HepG2 (cell line): ENCODE results near the gene LGR6. TPM values are rescaled to one million over a fixed set of nuclear protein-coding genes. Genes with fewer than 3 reads are reported as not detected.

ENCODE experiments used
- ATAC-seq: fragments of 200-7000 bp; cut with Tn5 transposase; 3 replicates; pipeline ENCODE4 v1.9.1; 2020; ENCODE audit warnings: mild to moderate bottlenecking, moderate library complexity
- BruUV-seq: library from RNA; stranded (reverse); fragments of 400-500 nt; replicated peaks from 2 replicates; lab custom pipeline; 2021; lab: Mats Ljungman, UMichigan
- CTCF ChIA-PET: fragments of 300-600 bp; formaldehyde crosslinking; extraction: SDS; loops from one replicate; lab custom pipeline; 2021; ENCODE audit warnings: low total read pairs, inconsistent platforms, low intra/inter-chr PET ratio; lab: Yijun Ruan, JAX
- POLR2A ChIA-PET: fragments of 350-600 bp; sonication (Branson Sonifier 250); formaldehyde crosslinking; loops from one replicate; lab custom pipeline; 2020; ENCODE audit warnings: antibody characterized with exemption, inconsistent platforms; lab: Yijun Ruan, JAX
- DNase-seq: peaks from one replicate; pipeline ENCODE4 v3.0.0-alpha.2; 2015; ENCODE audit warnings: low spot score
- FAIRE-seq: peaks from 3 replicates; lab custom pipeline; 2011; peaks lifted over from hg19 to GRCh38; lab: Jason Lieb, UNC
- H2AFZ ChIP-seq: one replicate; pipeline ENCODE4 v1.6.1; 2011; ENCODE audit warnings: low read length, inconsistent platforms
- H3K27ac ChIP-seq: fragments of 300-600 bp; 3 replicates; pipeline ENCODE4 v1.8.0; 2011; ENCODE audit warnings: mixed run types, mild to moderate bottlenecking, mixed read lengths, low read length, inconsistent platforms; ENCODE audit not compliant: insufficient read depth; ENCODE audit errors: extremely low read length
- H3K27me3 ChIP-seq, 2 experiments: fragments of 200-600 bp in 1 of 2; 2 replicates in 1 of 2; 3 replicates in 1 of 2; pipeline versions ENCODE4 v1.6.0 to v1.8.0; 2011; ENCODE audit warnings: low read length in 2 of 2, mild to moderate bottlenecking in 2 of 2, moderate library complexity in 2 of 2, inconsistent platforms in 1 of 2; ENCODE audit not compliant: insufficient read depth in 2 of 2, control insufficient read depth in 1 of 2
- H3K36me3 ChIP-seq, 2 experiments: fragments of 200-600 bp in 1 of 2; replicated peaks in 1 of 2; 2 replicates in 1 of 2; 3 replicates in 1 of 2; pipeline versions ENCODE4 v1.5.1 to v1.8.0; 2011; ENCODE audit warnings: low read length in 2 of 2, inconsistent platforms in 1 of 2; ENCODE audit not compliant: insufficient read depth in 2 of 2, control insufficient read depth in 1 of 2
- H3K4me1 ChIP-seq: 2 replicates; pipeline ENCODE4 v1.5.1; 2012; ENCODE audit warnings: low read length, inconsistent platforms; ENCODE audit not compliant: insufficient read depth
- H3K4me2 ChIP-seq: 2 replicates; pipeline ENCODE4 v1.6.0; 2011; ENCODE audit warnings: low read depth, low read length, inconsistent platforms
- H3K4me3 ChIP-seq, 3 experiments: fragments of 200-600 bp in 1 of 3; sonication (generic), shearing (Covaris generic) in 1 of 3; replicated peaks in 1 of 3; 2 replicates each; pipeline ENCODE4 v1.5.1; 2011 to 2016; ENCODE audit warnings: low read length in 3 of 3, inconsistent platforms in 2 of 3, low read depth in 2 of 3, mild to moderate bottlenecking in 2 of 3, control low read depth in 1 of 3, mixed read lengths in 1 of 3; ENCODE audit not compliant: insufficient read depth in 1 of 3
- H3K79me2 ChIP-seq: one replicate; pipeline ENCODE4 v1.6.1; 2011; ENCODE audit warnings: low read length, inconsistent platforms; ENCODE audit not compliant: insufficient read depth
- H3K9ac ChIP-seq: 2 replicates; pipeline ENCODE4 v1.6.0; 2011; ENCODE audit warnings: mild to moderate bottlenecking, low read depth, low read length, inconsistent platforms; ENCODE audit not compliant: insufficient read depth
- H3K9me3 ChIP-seq: 2 replicates; pipeline ENCODE4 v1.5.1; 2012; ENCODE audit warnings: mild to moderate bottlenecking, low read length
- H4K20me1 ChIP-seq: 2 replicates; pipeline ENCODE4 v1.6.0; 2011; ENCODE audit warnings: inconsistent platforms, mild to moderate bottlenecking, low read length, moderate library complexity; ENCODE audit not compliant: insufficient read depth
- NR2F6 ChIP-seq, 2 experiments: IDR thresholded peaks; 2 replicates each; pipeline ENCODE4 v1.6.1; 2016; ENCODE audit warnings: antibody characterized with exemption in 1 of 2, mild to moderate bottlenecking in 1 of 2
- ZFP90 ChIP-seq: sonication (generic); formaldehyde crosslinking; IDR thresholded peaks from 2 replicates; pipeline ENCODE4 v1.8.0; 2022; ENCODE audit warnings: missing genetic modification reagents, mild to moderate bottlenecking, inconsistent platforms, borderline replicate concordance
- ZNF263 ChIP-seq: sonication (generic); formaldehyde crosslinking; IDR thresholded peaks from 2 replicates; pipeline ENCODE4 v1.4.0; 2020; ENCODE audit warnings: missing genetic modification reagents
- WGBS: methylation state at CpG from one replicate; pipeline ENCODE4 v1.1.6; 2017; ENCODE audit warnings: low lambda C conversion rate; 5-methylcytosine and 5-hydroxymethylcytosine counted together
- in situ Hi-C: cut with HindIII; loops from 2 replicates; pipeline ENCODE4 v1.10.0; 2017; ENCODE audit warnings: low pct_unique_long_range_greater_than_20kb; ENCODE audit not compliant: extremely low pct_ligation_motif_present
- intact Hi-C: fragments of 100-400 bp; cut with micrococcal nuclease; formaldehyde crosslinking; loops from one replicate; pipeline ENCODE4 v1.10.0; 2022; ENCODE audit not compliant: unreplicated experiment
- polyA plus RNA-seq, 8 experiments: library from polyadenylated mRNA; depleted of rRNA in 3 of 8; stranded (reverse) in 7 of 8; unstranded in 1 of 8; fragments of >200 nt; fragmentation: Illumina TruSeq in 4 of 8; extraction: Trizol in 4 of 8; gene quantifications; 2 replicates each; pipeline versions ENCODE4 v1.2.1 to v1.2.3, GENCODE V29; 2011 to 2016; ENCODE audit warnings: low read depth in 4 of 8, missing spikeins in 1 of 8, mixed read lengths in 1 of 8; ENCODE audit not compliant: insufficient read depth in 1 of 8
- total RNA-seq, 5 experiments: library from RNA; depleted of rRNA; stranded (reverse); fragments of >200 nt; fragmentation: Illumina TruSeq; extraction: Trizol; gene quantifications; 2 replicates each; pipeline ENCODE4 v1.2.3, GENCODE V29; 2016; ENCODE audit warnings: low read depth in 1 of 5
- TF ChIP-seq, protein P1 (sequence below): sonication (generic); formaldehyde crosslinking; IDR thresholded peaks from 2 replicates; pipeline ENCODE4 v1.4.0; 2020; ENCODE audit warnings: missing genetic modification reagents, borderline replicate concordance

The LGR6 gene
- total and polyA plus RNA-seq, 2 of the 13 experiments (the other 11 are each of a cell fraction or from before 2014, with no cell fraction given) = 0.07 TPM; not detected in 1

DNA sequence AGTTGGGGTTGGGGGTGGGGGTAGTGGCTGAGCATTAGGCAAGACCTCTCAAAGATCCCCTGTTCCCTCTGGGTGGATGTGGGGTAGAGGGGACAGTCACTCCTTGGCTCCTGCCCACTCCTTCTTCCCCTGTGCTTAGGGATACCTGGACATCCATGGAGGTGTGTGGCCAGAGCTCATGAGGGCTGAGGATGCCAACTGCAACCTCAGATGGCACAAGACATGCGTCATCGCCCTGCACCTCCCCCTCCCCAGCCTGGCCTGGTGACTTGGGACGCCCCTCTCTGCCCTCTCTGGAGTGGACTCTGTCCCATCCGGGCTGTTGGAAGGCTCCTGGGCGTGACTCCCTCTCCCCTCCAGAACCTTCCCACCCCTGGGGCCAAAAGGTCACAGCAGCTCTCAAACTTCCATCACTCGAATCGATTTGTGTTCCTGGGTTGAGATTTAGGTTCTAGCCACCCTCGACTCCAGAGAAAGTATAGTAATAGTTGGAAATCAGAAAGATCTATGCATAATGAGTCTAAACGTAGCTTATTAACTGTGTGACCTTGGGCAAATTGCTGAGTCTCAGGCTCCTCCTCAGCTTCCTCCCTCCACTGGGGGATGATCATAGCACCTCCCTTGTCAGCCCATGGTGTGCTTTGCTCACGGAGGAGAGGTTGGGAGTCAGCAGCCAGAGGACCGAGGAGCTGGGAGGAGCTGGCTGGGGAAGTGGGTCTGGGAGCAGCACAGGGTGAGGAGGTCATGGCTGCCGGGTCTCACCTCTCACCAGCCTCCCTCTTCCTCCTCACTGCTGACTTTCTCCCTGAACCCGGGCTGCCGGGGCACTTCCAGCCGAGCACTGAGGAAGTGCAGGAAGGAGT lies 30.9 kb upstream of the LGR6 start:
- Histone ChIP-seq H2AFZ (no peak overlapping the region), H3K36me3 (no peaks in the 10 kb centered on the region), H3K9me3 (no peaks in the 10 kb centered on the region), H3K27me3 (peaks cover 7 to 74% of the 10 kb centered on the region in 2 experiments), H4K20me1 (no peaks in the 10 kb centered on the region), H3K79me2 (no peaks in the 10 kb centered on the region), H3K9ac (no peak overlapping the region), H3K27ac (no peak overlapping the region), H3K4me1 (peaks cover 25% of the 10 kb centered on the region), H3K4me3 (no peak overlapping the region), H3K4me2 (peak overlapping the region; percentile 18; the same call in 1 of the 2 replicates)
- TF ChIP-seq ZFP90 (no peak), NR2F6 (IDR thresholded peaks at IDR 0.05) (peak; percentile 62), NR2F6 (CRISPR knock-in tag; IDR thresholded peaks at IDR 0.05) (peak; percentile 38; the same call in 1 of the 2 replicates), ZNF263 (peak; percentile 41; the same call in 1 of the 2 replicates)
- TF ChIP-seq, protein P1, sequence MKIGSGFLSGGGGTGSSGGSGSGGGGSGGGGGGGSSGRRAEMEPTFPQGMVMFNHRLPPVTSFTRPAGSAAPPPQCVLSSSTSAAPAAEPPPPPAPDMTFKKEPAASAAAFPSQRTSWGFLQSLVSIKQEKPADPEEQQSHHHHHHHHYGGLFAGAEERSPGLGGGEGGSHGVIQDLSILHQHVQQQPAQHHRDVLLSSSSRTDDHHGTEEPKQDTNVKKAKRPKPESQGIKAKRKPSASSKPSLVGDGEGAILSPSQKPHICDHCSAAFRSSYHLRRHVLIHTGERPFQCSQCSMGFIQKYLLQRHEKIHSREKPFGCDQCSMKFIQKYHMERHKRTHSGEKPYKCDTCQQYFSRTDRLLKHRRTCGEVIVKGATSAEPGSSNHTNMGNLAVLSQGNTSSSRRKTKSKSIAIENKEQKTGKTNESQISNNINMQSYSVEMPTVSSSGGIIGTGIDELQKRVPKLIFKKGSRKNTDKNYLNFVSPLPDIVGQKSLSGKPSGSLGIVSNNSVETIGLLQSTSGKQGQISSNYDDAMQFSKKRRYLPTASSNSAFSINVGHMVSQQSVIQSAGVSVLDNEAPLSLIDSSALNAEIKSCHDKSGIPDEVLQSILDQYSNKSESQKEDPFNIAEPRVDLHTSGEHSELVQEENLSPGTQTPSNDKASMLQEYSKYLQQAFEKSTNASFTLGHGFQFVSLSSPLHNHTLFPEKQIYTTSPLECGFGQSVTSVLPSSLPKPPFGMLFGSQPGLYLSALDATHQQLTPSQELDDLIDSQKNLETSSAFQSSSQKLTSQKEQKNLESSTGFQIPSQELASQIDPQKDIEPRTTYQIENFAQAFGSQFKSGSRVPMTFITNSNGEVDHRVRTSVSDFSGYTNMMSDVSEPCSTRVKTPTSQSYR (CRISPR knock-in tag) = peak; percentile 43; the same call in 1 of the 2 replicates
- FAIRE-seq (peak; percentile 4), DNase-seq (no peak), ATAC-seq (peak; percentile 9; the same call in 2 of the 3 replicates)
- in situ Hi-C loops = no loop called here
- intact Hi-C loops = no loop called here
- ChIA-PET POLR2A (no interaction called here), CTCF (no interaction called here)
- 2% methylated on average over 13 of the region's 15 CpGs for WGBS
- BruUV-seq = no TSS peak
